OCI-LY1 (cell line): ENCODE data around the gene HSBP1L1.

Experiments
- EZH2 ChIP-seq: fragments of 200-600 bp; sonication (generic), shearing (Covaris generic); IDR thresholded peaks from 2 replicates; pipeline ENCODE4 v1.8.0; 2017; ENCODE audit warnings: borderline replicate concordance, mixed run types, mild to moderate bottlenecking, antibody characterized with exemption, low read length, moderate library complexity, mixed read lengths
- TF ChIP-seq, protein P1 (sequence below): fragments of 200-600 bp; sonication (generic), shearing (Covaris generic); IDR thresholded peaks from 2 replicates; pipeline ENCODE4 v1.5.1; 2017; ENCODE audit warnings: mild to moderate bottlenecking, antibody characterized with exemption, low read length, moderate library complexity, mixed read lengths

DNA sequence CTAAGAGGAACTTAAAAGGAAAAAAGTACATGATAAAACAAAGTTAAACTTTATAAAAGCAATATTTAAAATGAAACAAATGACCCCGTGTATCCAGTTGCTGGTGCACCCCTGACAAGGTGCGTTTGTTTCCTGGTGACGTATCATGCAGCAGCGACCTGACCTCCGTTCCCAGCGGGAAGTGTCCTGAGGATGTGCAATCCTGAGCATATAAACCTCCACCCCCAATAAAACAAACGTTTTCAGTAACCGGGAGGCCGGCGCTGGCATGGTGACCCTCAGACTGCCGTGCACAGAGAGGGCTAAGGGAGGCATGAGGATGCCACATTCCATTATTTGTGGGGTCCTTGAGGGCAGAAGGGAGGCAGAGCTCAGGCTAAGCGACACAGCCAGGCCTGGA lies 27.8 kb upstream of the HSBP1L1 start:
- TF ChIP-seq, protein P1, sequence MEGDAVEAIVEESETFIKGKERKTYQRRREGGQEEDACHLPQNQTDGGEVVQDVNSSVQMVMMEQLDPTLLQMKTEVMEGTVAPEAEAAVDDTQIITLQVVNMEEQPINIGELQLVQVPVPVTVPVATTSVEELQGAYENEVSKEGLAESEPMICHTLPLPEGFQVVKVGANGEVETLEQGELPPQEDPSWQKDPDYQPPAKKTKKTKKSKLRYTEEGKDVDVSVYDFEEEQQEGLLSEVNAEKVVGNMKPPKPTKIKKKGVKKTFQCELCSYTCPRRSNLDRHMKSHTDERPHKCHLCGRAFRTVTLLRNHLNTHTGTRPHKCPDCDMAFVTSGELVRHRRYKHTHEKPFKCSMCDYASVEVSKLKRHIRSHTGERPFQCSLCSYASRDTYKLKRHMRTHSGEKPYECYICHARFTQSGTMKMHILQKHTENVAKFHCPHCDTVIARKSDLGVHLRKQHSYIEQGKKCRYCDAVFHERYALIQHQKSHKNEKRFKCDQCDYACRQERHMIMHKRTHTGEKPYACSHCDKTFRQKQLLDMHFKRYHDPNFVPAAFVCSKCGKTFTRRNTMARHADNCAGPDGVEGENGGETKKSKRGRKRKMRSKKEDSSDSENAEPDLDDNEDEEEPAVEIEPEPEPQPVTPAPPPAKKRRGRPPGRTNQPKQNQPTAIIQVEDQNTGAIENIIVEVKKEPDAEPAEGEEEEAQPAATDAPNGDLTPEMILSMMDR: no peak
- no peak for TF ChIP-seq EZH2
